Inflammatory macrophage treated with lipopolysaccharide for 1 hour (primary cell): ENCODE measurements around the gene PCDHB15.

ENCODE experiments used
- DNase-seq, 2 donors: peaks; one replicate each; pipeline ENCODE4 v3.0.0-alpha.2; 2020 to 2022

The PCDHB15 gene

DNA sequence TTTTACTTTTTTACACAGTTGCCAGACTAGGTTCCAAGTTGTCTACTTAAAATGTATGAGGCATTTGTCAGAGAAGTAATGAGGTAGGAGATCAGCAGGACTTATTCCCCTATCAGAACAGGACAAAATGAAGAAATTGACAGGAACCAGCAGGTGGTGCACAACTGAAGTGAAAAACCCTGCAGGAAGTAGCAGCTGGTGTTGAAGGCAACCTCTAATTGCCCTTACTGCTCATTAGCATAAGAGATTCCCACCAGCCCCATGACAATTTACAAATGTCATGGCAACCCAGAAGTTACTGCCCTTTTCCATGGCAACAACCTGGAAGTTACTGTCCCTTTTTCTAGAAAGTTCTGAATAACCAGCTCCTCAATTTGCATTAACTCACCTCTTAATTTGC is 5.4 kb downstream of the PCDHB15 start:
- DNase-seq, result no peak

DNA sequence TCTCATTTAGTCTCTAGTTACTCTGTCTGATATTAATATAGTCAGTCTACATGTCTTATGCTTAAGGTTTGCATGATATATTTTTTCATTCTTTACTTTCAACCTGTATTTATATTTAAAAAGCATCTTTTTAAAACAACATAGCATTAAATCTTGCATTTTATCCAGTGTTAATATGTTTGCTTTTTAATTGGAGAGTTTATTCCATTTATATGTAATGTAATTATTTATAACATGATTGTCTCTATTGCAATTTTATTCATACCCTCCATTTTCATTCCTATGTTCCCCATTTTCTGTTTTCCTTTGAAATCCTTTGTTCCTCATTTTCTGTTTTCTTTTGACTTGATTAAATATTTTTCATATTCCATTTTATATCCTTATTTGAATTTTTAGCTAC is 13.3 kb downstream of the PCDHB15 start:
- no peak for DNase-seq

GRCh38 chr5:141258948-141259347 is 13.8 kb downstream of the PCDHB15 start:
- no peak for DNase-seq

- peak in 1 of 2 donors; percentile 3 for DNase-seq
Measured at GRCh38 chr5:141260458-141261237, 15.5 kb downstream of the PCDHB15 start.

- no peak for DNase-seq
Measured at GRCh38 chr5:141261238-141261546, 16.0 kb downstream of the PCDHB15 start.

- DNase-seq, result no peak
Measured at GRCh38 chr5:141269195-141269594, 24.0 kb downstream of the PCDHB15 start.

GRCh38 chr5:141272906-141273305 is 27.7 kb downstream of the PCDHB15 start:
- DNase-seq, result no peak

GRCh38 chr5:141298376-141298775 is 53.2 kb downstream of the PCDHB15 start:
- no peak for DNase-seq
